Measurements from ENCODE around the gene CHMP6.
A peak's percentile ranks its signal among the peaks of the same experiment; 100 is the strongest.

CHMP6 gene

DNA sequence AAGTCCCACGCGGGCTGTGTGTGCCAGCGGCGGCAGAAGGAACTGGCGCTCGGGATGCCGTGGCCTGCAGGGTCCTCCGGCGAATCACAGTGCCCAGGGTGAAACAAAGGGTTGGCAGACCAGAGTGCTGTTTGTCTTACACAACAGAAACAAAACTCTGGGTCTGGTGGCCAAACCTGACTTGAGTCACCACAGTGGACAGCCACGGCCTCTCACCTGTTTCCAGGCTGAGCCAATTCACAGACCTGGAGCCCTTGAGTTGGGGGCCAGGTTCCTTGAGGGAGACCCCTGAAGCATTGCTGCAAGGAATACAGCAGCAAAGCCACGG is 2.1 kb upstream of the CHMP6 start:
- H3K4me3 ChIP-seq (ENCODE audit: low read length) = no peak overlapping the region
- H3K36me3 ChIP-seq (ENCODE audit: insufficient read depth, low read length) = no peaks in the 10 kb centered on the region
- WGBS = 93% methylated on average over 11 of the region's 11 CpGs
- H3K4me1 ChIP-seq (ENCODE audit: insufficient read depth, low read length) = peaks cover 8% of the 10 kb centered on the region; the same call in 1 of the 2 replicates
- H3K9me3 ChIP-seq (ENCODE audit: insufficient read depth, low read depth, low read length) = no peaks in the 10 kb centered on the region
- H3K27me3 ChIP-seq (ENCODE audit: insufficient read depth, low read length) = peaks cover 8% of the 10 kb centered on the region
- H3K9ac ChIP-seq (ENCODE audit: low read depth, low read length) = no peak overlapping the region
- H3K27ac ChIP-seq (ENCODE audit: low read depth, low read length) = no peak overlapping the region

DNA sequence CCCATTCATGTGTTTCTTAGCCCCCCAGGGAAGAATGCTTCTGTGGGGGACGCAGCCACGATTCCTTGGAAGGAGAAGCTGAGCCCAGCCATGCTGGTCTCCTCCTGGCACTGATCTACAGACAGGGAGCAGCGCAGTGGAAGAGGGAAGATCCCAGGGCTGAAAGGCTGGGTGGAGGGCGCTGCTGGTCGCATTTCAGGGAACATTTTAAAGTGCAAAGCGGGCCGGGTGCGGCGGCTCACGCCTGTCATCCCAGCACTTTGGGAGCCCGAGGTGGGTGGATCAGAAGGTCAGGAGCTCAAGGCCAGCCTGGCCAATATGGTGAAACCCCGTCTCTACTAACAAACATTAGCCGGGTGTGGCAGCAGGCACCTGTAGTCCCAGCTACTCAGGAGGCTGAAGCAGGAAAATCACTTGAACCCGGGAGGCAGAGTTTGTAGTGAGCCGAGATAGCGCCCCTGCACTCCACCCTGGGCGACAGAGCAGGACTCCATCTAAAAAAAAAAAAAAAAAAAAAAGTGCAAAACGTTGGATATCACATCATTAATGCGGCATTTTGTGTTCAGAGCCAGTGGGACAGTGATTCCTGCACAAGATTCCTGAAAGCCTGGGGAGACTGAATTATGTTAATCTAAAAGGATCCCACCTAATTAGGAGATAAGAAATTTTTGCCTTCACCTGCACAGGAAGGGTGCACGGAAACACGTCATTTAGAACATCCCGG is 558 bp upstream of the CHMP6 start:
- peaks cover 8% of the 10 kb centered on the region for H3K27me3 ChIP-seq (ENCODE audit: insufficient read depth, low read length)
- H3K36me3 ChIP-seq (ENCODE audit: insufficient read depth, low read length) = peaks cover 7% of the 10 kb centered on the region
- WGBS = 69% methylated on average over 21 of the region's 22 CpGs

DNA sequence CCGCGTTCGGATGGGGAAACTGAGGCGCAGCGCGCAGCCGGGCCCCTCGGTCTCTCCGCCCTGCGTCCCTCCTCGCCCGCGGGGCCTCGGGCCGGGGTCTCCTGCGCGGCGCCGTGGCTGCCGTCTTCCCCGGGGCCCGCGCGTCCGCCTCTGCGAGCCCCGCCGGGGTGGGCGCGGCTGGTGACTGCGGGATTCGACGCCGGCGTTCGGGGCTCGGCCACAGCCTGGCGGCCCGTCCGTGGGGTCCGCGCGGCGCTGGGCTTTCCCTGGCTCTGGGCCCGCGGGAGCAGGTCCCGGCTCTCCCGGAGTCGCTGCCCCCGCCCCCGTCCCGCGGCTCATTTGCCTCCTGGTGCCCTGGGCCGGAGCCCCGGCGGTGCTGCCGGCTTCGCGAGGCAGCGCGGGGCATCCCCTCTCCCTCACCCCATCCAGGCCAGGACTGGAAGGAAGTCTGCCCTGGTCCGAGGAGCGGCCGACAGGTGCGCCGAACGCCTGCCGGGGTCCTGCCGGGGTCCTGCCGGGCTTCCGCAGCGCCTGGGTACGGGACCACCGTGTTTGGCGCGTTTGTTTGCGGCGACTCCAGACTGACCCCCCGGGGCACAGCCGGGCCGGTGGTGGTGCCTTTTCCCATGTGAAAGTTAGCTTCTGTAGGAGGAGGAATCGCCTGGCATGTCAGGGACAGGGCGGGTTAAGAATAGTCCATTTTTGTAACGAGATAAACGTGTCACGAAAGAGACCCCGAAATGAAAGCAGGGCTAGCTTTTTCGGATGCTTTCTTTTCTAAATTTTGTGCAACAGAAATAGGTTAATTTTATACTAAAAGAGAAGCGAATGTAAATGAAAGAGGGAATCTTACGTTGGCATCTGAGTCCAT is 671 bp downstream of the CHMP6 start:
- H3K4me1 ChIP-seq (ENCODE audit: insufficient read depth, low read length) = peaks cover 6% of the 10 kb centered on the region; the same call in 1 of the 2 replicates
- no peaks in the 10 kb centered on the region for H3K9me3 ChIP-seq (ENCODE audit: insufficient read depth, low read depth, low read length)
- peaks cover 19% of the 10 kb centered on the region for H3K36me3 ChIP-seq (ENCODE audit: insufficient read depth, low read length)
- H3K9ac ChIP-seq (ENCODE audit: low read depth, low read length) = peak overlapping the region; percentile 76
- H3K27ac ChIP-seq (ENCODE audit: low read depth, low read length) = no peak overlapping the region
- WGBS = 5% methylated on average over 90 of the region's 90 CpGs
- peak overlapping the region; percentile 77 for H3K4me3 ChIP-seq (ENCODE audit: low read length)
- peaks cover 8% of the 10 kb centered on the region for H3K27me3 ChIP-seq (ENCODE audit: insufficient read depth, low read length)

More for the DNA sequence above, 558 bp upstream of the CHMP6 start:
- Histone ChIP-seq H3K9me3 (ENCODE audit: insufficient read depth, low read depth, low read length) (no peaks in the 10 kb centered on the region), H3K27ac (ENCODE audit: low read depth, low read length) (no peak overlapping the region), H3K4me1 (ENCODE audit: insufficient read depth, low read length) (peaks cover 6% of the 10 kb centered on the region; the same call in 1 of the 2 replicates), H3K4me3 (ENCODE audit: low read length) (peak overlapping the region; percentile 77), H3K9ac (ENCODE audit: low read depth, low read length) (0 out of 2 replicates have a peak overlapping the region, but pooled peaks have one; percentile 51)

DNA sequence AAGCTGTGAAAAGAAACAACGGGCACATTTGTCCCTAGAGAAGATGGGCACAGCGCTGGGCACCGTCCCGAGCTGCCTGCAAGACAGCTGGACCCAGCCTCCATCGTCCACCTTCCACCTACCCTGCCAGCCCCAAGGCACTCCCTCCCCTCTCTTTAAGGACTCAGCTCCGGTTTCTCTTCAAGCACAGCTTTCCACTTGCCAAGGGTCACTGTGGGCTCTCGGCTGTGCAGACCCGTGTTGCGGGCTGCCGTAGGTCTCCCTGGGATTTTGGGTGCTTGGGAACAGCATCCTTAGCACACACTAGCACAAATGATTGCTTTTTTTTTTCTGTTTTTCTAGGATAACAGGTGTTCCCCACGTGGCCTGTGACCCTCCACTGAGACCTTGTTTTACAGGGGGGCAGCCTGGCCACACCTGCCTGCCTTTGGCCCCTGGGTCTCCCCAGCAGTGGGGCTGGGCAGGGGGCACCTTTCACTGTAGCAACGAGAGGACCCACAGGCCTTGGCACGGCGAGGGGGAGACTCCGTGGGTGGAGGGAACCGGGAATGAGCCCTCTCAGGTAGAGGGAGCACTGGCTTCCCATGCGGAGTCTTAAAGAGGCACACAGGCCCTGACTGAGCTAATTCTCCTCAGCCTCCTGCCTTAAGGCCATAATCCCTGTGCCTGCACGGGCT is 1.4 kb downstream of the CHMP6 start:
- 79% methylated on average over 18 of the region's 18 CpGs for WGBS
- Histone ChIP-seq H3K36me3 (ENCODE audit: insufficient read depth, low read length) (peaks cover 20% of the 10 kb centered on the region), H3K4me1 (ENCODE audit: insufficient read depth, low read length) (peaks cover 6% of the 10 kb centered on the region; the same call in 1 of the 2 replicates), H3K9me3 (ENCODE audit: insufficient read depth, low read depth, low read length) (no peaks in the 10 kb centered on the region), H3K27ac (ENCODE audit: low read depth, low read length) (no peak overlapping the region), H3K4me3 (ENCODE audit: low read length) (peak overlapping the region; percentile 77), H3K27me3 (ENCODE audit: insufficient read depth, low read length) (peaks cover 8% of the 10 kb centered on the region), H3K9ac (ENCODE audit: low read depth, low read length) (peak overlapping the region; percentile 76; the same call in 1 of the 2 replicates)

DNA sequence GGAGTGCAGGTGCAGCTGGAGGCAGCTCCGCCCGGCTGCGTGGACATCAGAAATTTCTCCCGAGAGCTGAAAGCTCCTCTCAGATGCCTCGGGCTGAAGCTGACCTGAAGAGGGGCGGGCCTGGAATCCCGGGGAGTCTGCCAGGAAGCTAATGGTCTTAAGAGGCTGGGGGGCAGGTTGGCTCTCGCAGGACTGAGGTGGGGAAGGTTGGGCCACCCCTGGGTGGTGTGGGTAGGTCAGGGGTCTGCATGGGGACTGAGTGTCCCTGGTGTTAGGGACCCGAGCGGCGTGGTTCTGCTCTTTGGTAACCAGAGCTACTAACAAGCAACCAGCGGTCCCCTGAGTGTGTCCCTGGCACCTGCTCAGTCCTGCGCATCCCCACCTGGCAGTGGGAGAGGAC is 3.5 kb downstream of the CHMP6 start:
- H3K27me3 ChIP-seq (ENCODE audit: insufficient read depth, low read length) = peaks cover 8% of the 10 kb centered on the region
- peaks cover 33% of the 10 kb centered on the region for H3K36me3 ChIP-seq (ENCODE audit: insufficient read depth, low read length)
- no peak overlapping the region for H3K9ac ChIP-seq (ENCODE audit: low read depth, low read length)
- H3K9me3 ChIP-seq (ENCODE audit: insufficient read depth, low read depth, low read length) = no peaks in the 10 kb centered on the region
- H3K4me3 ChIP-seq (ENCODE audit: low read length) = no peak overlapping the region
- H3K27ac ChIP-seq (ENCODE audit: low read depth, low read length) = no peak overlapping the region
- H3K4me1 ChIP-seq (ENCODE audit: insufficient read depth, low read length) = peaks cover 6% of the 10 kb centered on the region; the same call in 1 of the 2 replicates
- 95% methylated on average over 13 of the region's 13 CpGs for WGBS

DNA sequence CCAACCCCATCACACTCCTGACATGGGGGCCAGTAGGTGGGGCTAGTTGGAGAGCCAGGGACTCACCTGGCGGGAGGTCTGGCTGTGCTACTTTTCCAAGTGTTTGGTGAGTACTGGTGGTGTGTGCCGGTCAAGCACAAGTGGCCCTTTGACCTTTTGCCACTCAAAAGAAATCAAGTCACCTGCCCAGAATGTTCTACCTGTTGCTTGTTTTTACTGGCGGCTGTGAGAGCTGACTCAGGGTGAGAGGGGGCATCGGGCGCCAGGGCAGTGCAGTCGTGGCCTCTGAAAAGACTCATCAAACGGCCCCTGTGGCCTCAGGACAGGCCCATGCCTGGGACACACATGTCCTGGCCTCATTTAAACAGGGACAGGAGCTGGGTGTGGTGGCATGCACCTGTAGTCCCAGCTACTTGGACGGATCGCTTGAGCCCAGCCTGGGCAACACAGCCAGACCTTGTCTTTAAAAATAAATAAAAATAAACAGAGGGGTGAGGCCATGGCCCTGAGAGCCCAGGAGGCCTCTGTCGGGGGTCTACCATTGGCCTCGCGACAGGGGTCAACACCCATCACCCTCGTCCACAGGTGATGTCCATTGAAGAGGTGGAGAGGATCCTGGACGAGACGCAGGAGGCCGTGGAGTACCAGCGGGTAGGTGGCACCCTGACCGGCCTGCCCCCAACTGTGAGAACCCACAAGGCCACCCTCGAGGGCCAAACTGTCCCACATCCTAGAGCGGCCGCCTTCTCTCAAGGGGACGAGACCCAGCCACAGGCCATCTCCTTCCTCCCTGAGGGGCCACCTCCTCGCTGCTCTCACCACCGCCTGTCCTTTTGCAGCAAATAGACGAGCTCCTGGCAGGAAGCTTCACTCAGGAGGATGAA is 5.0 kb downstream of the CHMP6 start:
- no peak overlapping the region for H3K4me3 ChIP-seq (ENCODE audit: low read length)
- peaks cover 33% of the 10 kb centered on the region for H3K36me3 ChIP-seq (ENCODE audit: insufficient read depth, low read length)
- no peaks in the 10 kb centered on the region for H3K9me3 ChIP-seq (ENCODE audit: insufficient read depth, low read depth, low read length)
- WGBS = 97% methylated on average over 25 of the region's 25 CpGs
- no peak overlapping the region for H3K27ac ChIP-seq (ENCODE audit: low read depth, low read length)
- no peak overlapping the region for H3K9ac ChIP-seq (ENCODE audit: low read depth, low read length)
- peaks cover 6% of the 10 kb centered on the region; the same call in 1 of the 2 replicates for H3K4me1 ChIP-seq (ENCODE audit: insufficient read depth, low read length)
- peaks cover 8% of the 10 kb centered on the region for H3K27me3 ChIP-seq (ENCODE audit: insufficient read depth, low read length)

DNA sequence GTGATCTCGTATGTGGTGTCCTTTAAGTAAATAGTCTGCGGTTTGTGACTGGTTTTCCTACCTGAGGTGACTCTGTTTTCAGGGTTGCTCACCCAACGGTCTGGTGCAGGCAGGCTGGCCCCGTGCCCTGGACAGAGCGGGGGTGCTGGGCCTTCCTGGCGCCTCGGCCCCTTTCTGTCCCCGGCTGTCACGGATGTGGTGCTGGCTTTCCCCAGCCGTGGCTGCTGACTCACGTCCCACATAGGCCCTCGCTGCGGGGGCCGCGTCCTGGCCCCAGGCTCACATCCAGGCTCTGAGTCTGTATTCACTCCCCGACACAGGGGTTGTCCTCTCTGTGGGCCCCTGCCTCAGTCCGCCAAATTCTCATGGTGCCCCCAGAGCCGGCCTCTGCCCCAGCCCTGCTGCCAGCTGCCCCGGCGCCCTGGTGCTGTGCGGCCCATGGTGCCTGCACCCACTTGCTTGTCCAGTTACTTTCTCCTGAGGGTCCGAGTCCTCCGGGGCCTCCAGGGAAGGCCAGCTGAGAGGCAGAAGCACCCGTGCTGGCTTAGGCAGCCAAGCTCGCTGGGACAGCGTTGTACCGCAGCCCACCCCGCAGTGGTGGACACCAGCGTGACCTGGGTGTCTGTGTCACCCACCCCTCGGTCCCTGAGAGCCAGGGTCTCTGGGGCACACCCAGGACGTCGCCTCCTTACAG is 5.9 kb downstream of the CHMP6 start:
- Histone ChIP-seq H3K27ac (ENCODE audit: low read depth, low read length) (no peak overlapping the region), H3K9me3 (ENCODE audit: insufficient read depth, low read depth, low read length) (no peaks in the 10 kb centered on the region), H3K4me1 (ENCODE audit: insufficient read depth, low read length) (peaks cover 5% of the 10 kb centered on the region; the same call in 1 of the 2 replicates), H3K9ac (ENCODE audit: low read depth, low read length) (no peak overlapping the region), H3K27me3 (ENCODE audit: insufficient read depth, low read length) (peaks cover 9% of the 10 kb centered on the region), H3K4me3 (ENCODE audit: low read length) (no peak overlapping the region), H3K36me3 (ENCODE audit: insufficient read depth, low read length) (peaks cover 33% of the 10 kb centered on the region)
- WGBS = 95% methylated on average over 32 of the region's 32 CpGs

DNA sequence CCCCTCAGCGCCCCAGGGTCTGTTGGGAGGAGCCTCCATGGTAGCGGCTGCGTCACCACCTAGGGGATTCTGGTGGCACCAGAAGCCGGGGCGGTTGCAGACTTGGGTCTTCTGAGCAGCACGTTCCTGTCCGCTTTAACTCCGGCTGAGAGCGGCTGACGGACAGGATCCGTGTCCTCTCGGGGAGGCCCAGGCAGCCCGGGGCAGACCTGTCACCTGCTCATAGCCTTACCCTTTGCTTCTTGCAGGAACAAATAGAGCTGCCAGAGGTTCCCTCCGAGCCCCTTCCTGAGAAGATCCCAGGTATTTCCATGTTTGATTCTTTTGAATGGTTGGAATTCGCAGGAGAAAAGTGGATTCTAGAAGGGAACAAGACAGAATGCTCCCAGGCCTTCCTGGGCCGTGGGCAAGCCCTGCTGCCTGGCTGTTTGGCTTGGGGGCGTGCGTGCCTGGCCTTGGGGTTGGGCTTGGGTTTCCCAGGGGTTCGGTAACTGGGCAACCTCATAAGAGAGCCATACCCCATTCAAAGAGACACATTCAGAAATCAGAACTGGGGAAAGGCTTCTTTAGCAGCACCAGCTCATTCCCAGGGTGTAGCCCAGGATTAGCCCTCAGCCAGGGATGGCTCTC is 6.6 kb downstream of the CHMP6 start:
- Histone ChIP-seq H3K36me3 (ENCODE audit: insufficient read depth, low read length) (peaks cover 33% of the 10 kb centered on the region), H3K27ac (ENCODE audit: low read depth, low read length) (no peak overlapping the region), H3K4me1 (ENCODE audit: insufficient read depth, low read length) (no peaks in the 10 kb centered on the region), H3K9ac (ENCODE audit: low read depth, low read length) (no peak overlapping the region), H3K4me3 (ENCODE audit: low read length) (no peak overlapping the region), H3K9me3 (ENCODE audit: insufficient read depth, low read depth, low read length) (no peaks in the 10 kb centered on the region), H3K27me3 (ENCODE audit: insufficient read depth, low read length) (peaks cover 10% of the 10 kb centered on the region)
- WGBS = 95% methylated on average over 19 of the region's 19 CpGs

DNA sequence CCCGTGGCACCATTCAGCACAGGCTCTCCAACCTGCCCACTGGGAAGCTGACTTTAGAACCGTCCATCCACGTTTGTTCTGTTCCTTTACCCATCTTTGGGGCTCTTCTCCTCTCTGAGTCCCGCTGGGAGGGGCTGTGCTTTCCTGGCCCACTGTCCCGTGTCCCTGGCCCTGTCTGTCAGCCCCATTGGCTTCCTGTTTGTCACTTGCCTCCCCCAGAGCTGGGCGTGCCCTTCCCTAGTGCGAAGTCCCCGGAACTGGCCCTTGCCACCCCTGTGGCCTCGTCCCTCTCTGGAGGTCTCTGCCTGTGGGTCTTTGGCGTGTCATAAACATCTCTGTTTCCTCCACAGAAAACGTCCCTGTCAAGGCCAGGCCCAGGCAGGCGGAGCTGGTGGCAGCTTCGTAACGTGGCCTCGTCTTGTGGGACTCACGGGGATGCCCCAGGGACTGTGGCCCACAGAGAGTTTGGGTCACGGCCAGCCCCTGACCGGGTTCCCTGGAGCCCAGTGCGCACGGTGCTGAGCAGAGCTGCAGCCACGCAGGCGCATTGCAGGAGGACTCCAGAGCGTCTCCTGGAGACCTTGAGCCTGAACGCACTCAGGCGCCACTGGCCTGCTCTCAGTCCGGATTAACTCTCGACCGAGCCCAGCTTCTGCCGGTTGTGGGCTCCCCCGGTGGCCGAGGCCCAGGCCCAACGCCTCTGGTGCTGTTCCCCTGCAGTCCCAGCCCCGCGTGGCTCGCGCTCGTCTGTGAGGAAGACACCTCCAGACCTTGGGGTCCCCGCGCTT is 7.3 kb downstream of the CHMP6 start:
- Histone ChIP-seq H3K27ac (ENCODE audit: low read depth, low read length) (no peak overlapping the region), H3K9ac (ENCODE audit: low read depth, low read length) (no peak overlapping the region), H3K36me3 (ENCODE audit: insufficient read depth, low read length) (peaks cover 33% of the 10 kb centered on the region), H3K4me1 (ENCODE audit: insufficient read depth, low read length) (no peaks in the 10 kb centered on the region), H3K9me3 (ENCODE audit: insufficient read depth, low read depth, low read length) (no peaks in the 10 kb centered on the region), H3K27me3 (ENCODE audit: insufficient read depth, low read length) (peaks cover 17% of the 10 kb centered on the region), H3K4me3 (ENCODE audit: low read length) (no peak overlapping the region)
- 94% methylated on average over 39 of the region's 39 CpGs for WGBS
